GM19238 (cell line): ENCODE measurements around the gene HSPB7.
"Not testable (repeated sequence)": the region's sequence is repeated elsewhere in the genome, so short reads cannot be mapped to it uniquely, and the experiment has no call there.

Source experiments
- DNase-seq: peaks from one replicate; pipeline ENCODE4 v3.0.0; 2011; ENCODE audit warnings: low spot score; ENCODE audit not compliant: insufficient read length

HSPB7 gene

GRCh38 chr1:16007671-16008341, 10.0 kb downstream of the HSPB7 start:
- no peak for DNase-seq

GRCh38 chr1:16006552-16007485, 11.0 kb downstream of the HSPB7 start:
- no peak for DNase-seq

GRCh38 chr1:16006010-16006409, 11.8 kb downstream of the HSPB7 start:
- no peak for DNase-seq

- DNase-seq = no peak
Observed at GRCh38 chr1:16005597-16005996, 12.2 kb downstream of the HSPB7 start.

GRCh38 chr1:16001274-16001673, 16.6 kb downstream of the HSPB7 start:
- not testable (repeated sequence) for DNase-seq

GRCh38 chr1:15998929-15999328, 18.9 kb downstream of the HSPB7 start:
- DNase-seq = no peak

- DNase-seq = no peak
Observed at GRCh38 chr1:15997637-15998280, 20.1 kb downstream of the HSPB7 start.

- DNase-seq = no peak
Observed at GRCh38 chr1:15997076-15997585, 20.7 kb downstream of the HSPB7 start.

GRCh38 chr1:15994590-15995351, 23.1 kb downstream of the HSPB7 start:
- DNase-seq = no peak

GRCh38 chr1:15994081-15994480, 23.8 kb downstream of the HSPB7 start:
- DNase-seq = no peak

- no peak for DNase-seq
Observed at GRCh38 chr1:15993666-15994065, 24.2 kb downstream of the HSPB7 start.

- no peak for DNase-seq
Observed at GRCh38 chr1:15992582-15993500, 25.0 kb downstream of the HSPB7 start.

GRCh38 chr1:15992187-15992553, 25.7 kb downstream of the HSPB7 start:
- no peak for DNase-seq

- no peak for DNase-seq
Observed at GRCh38 chr1:15991427-15992186, 26.2 kb downstream of the HSPB7 start.

GRCh38 chr1:15989776-15990175, 28.1 kb downstream of the HSPB7 start:
- DNase-seq = no peak

GRCh38 chr1:15988856-15989736, 28.7 kb downstream of the HSPB7 start:
- no peak for DNase-seq

GRCh38 chr1:15985611-15986297, 32.1 kb downstream of the HSPB7 start:
- no peak for DNase-seq

GRCh38 chr1:15983275-15983674, 34.6 kb downstream of the HSPB7 start:
- DNase-seq = no peak
